GM12864 (cell line): Measurements from ENCODE around the gene LETM1.

Experiments used
- DNase-seq: peaks from one replicate; pipeline ENCODE4 v3.0.0-alpha.2; 2011; ENCODE audit warnings: low read depth
- H3K4me3 ChIP-seq: 2 replicates; pipeline ENCODE4 v1.5.1; 2011; ENCODE audit warnings: mild to moderate bottlenecking, low read depth, low read length, control low read depth
- CTCF ChIP-seq: IDR thresholded peaks from 2 replicates; pipeline ENCODE4 v1.5.1; 2011; ENCODE audit warnings: low read depth, mild to moderate bottlenecking, moderate library complexity, low read length, control low read depth, inconsistent platforms; ENCODE audit errors: missing control alignments

Gene LETM1

GRCh38 chr4:1813915-1814314, 42.0 kb downstream of the LETM1 start:
- no peak for DNase-seq
- no peak overlapping the region for H3K4me3 ChIP-seq
- peak; percentile 17 for TF ChIP-seq CTCF

GRCh38 chr4:1813231-1813630, 42.7 kb downstream of the LETM1 start:
- no peak for DNase-seq
- no peak overlapping the region for H3K4me3 ChIP-seq

GRCh38 chr4:1812720-1813119, 43.2 kb downstream of the LETM1 start:
- TF ChIP-seq CTCF: no peak
- no peak for DNase-seq
- no peak overlapping the region for H3K4me3 ChIP-seq

More at GRCh38 chr4:1813231-1813630, 42.7 kb downstream of the LETM1 start:
- no peak for TF ChIP-seq CTCF

- no peak for TF ChIP-seq CTCF
- no peak for DNase-seq
Observed at GRCh38 chr4:1810765-1811164, 45.2 kb downstream of the LETM1 start.

GRCh38 chr4:1809754-1810502, 46.0 kb downstream of the LETM1 start:
- H3K4me3 ChIP-seq: no peak overlapping the region
- DNase-seq: no peak

More at GRCh38 chr4:1810765-1811164, 45.2 kb downstream of the LETM1 start:
- no peak overlapping the region for H3K4me3 ChIP-seq

GRCh38 chr4:1808851-1809753, 46.9 kb downstream of the LETM1 start:
- no peak for TF ChIP-seq CTCF

More at GRCh38 chr4:1809754-1810502, 46.0 kb downstream of the LETM1 start:
- peak; percentile 93 for TF ChIP-seq CTCF

More at GRCh38 chr4:1808851-1809753, 46.9 kb downstream of the LETM1 start:
- H3K4me3 ChIP-seq: no peak overlapping the region
- no peak for DNase-seq
